ENCODE measurements around the gene NACA2.

The NACA2 gene

GRCh38 chr17:61601297-61601696 lies 10.3 kb upstream of the NACA2 start:
- no peak overlapping the region for H3K27ac ChIP-seq
- no peak for TF ChIP-seq CTCF (conservative IDR thresholded peaks at IDR 0.05)
- TF ChIP-seq ZFX (IDR thresholded peaks at IDR 0.05) = no peak

DNA sequence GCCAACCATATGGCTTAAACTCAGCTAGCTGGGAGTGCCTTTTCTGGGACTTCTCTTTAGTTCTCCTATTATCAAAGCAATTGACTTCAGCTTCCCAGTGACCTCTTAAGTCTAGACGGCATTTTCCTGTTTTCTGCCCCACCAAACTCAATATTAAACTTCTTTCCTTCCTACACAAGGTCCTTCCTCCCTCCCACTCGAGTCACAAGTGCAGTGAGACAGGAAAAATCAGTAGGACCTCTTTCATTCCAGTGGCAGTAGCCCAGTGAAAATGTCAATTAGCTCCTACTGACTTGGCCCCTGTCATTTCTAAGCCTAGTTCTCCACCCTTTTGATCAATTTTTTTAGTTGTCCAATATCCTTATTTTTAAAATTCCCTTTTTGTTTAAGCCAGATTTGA lies 9.6 kb upstream of the NACA2 start:
- H3K27ac ChIP-seq = no peak overlapping the region
- TF ChIP-seq ZFX (IDR thresholded peaks at IDR 0.05) (no peak), CTCF (conservative IDR thresholded peaks at IDR 0.05) (no peak)

GRCh38 chr17:61599608-61600007 lies 8.6 kb upstream of the NACA2 start:
- no peak overlapping the region for H3K27ac ChIP-seq
- TF ChIP-seq ZFX (IDR thresholded peaks at IDR 0.05) (no peak), CTCF (conservative IDR thresholded peaks at IDR 0.05) (no peak)

GRCh38 chr17:61598014-61598413 lies 7.0 kb upstream of the NACA2 start:
- no peak for TF ChIP-seq CTCF (conservative IDR thresholded peaks at IDR 0.05)
- TF ChIP-seq ZFX (IDR thresholded peaks at IDR 0.05) = no peak
- no peak overlapping the region for H3K27ac ChIP-seq

GRCh38 chr17:61597607-61598006 lies 6.6 kb upstream of the NACA2 start:
- TF ChIP-seq ZFX (IDR thresholded peaks at IDR 0.05) = no peak
- H3K27ac ChIP-seq = no peak overlapping the region

- H3K27ac ChIP-seq = no peak overlapping the region
- TF ChIP-seq ZFX (IDR thresholded peaks at IDR 0.05) (no peak), CTCF (conservative IDR thresholded peaks at IDR 0.05) (no peak)
Observed at GRCh38 chr17:61595418-61596186, 4.6 kb upstream of the NACA2 start.

GRCh38 chr17:61594294-61594825 lies 3.3 kb upstream of the NACA2 start:
- no peak overlapping the region for H3K27ac ChIP-seq
- TF ChIP-seq CTCF (conservative IDR thresholded peaks at IDR 0.05) = no peak
- TF ChIP-seq ZFX (IDR thresholded peaks at IDR 0.05) = no peak

DNA sequence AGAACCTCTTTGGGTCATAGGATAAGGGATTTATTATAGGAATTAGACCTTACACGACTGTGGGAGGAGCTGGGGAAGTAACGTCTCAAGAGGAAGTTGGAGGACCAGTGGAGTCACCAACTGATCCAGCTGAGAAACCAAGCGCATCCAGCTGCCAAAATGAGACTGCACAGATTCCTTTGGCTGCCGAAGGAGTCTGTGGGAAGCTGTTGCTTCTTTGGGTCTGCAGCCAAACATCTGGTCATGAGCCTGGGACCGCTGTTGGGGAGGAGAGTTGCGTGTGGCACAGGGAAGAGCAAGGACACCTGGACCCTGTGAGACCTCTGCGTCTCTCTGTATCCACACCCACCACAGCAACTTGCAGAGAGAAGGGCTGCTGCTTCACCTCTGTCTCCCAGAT lies 2.4 kb upstream of the NACA2 start:
- H3K27ac ChIP-seq = no peak overlapping the region
- no peak for TF ChIP-seq CTCF (conservative IDR thresholded peaks at IDR 0.05)
- no peak for TF ChIP-seq ZFX (IDR thresholded peaks at IDR 0.05)

Data from C4-2B (cell line).